Spleen (tissue), 11 donors: ENCODE data around the gene TK1. TPM values are rescaled to one million over a fixed set of nuclear protein-coding genes. Genes with fewer than 3 reads are reported as not detected.

Experiments used
- DNase-seq: peaks from one replicate; pipeline ENCODE4 v3.0.0-alpha.2; 2020
- H3K27ac ChIP-seq, 8 donors: fragments of 200-600 bp; sonication (generic) in 7 of 8; 1 replicate in 4 of 8; 2 replicates in 4 of 8; pipeline versions ENCODE4 v1.5.0 to v1.8.0; 2016 to 2021; ENCODE audit warnings: inconsistent platforms in 4 of 8, mild to moderate bottlenecking in 4 of 8, moderate library complexity in 1 of 8
- H3K27me3 ChIP-seq, 7 donors: fragments of 200-600 bp; sonication (generic) in 6 of 7; replicated peaks in 1 of 7; 1 replicate in 4 of 7; 2 replicates in 3 of 7; pipeline versions ENCODE4 v1.5.0 to v1.8.0; 2016 to 2021; ENCODE audit warnings: inconsistent platforms in 3 of 7, mild to moderate bottlenecking in 1 of 7
- H3K36me3 ChIP-seq, 6 donors: fragments of 200-600 bp; sonication (generic) in 5 of 6; 1 replicate in 4 of 6; 2 replicates in 2 of 6; pipeline versions ENCODE4 v1.5.0 to v1.8.0; 2016 to 2021; ENCODE audit warnings: inconsistent platforms in 2 of 6
- H3K4me1 ChIP-seq, 6 donors: fragments of 200-600 bp; sonication (generic) in 5 of 6; 1 replicate in 3 of 6; 2 replicates in 3 of 6; pipeline versions ENCODE4 v1.5.0 to v1.8.0; 2016 to 2021; ENCODE audit warnings: inconsistent platforms in 3 of 6
- H3K4me3 ChIP-seq, 8 donors: fragments of 200-600 bp; sonication (generic) in 7 of 8; 1 replicate in 4 of 8; 2 replicates in 4 of 8; pipeline versions ENCODE4 v1.5.0 to v1.8.0; 2016 to 2021; ENCODE audit warnings: inconsistent platforms in 4 of 8, mild to moderate bottlenecking in 4 of 8, moderate library complexity in 2 of 8
- H3K9me3 ChIP-seq, 8 donors: fragments of 200-600 bp; sonication (generic) in 7 of 8; 1 replicate in 4 of 8; 2 replicates in 4 of 8; pipeline versions ENCODE4 v1.5.0 to v1.8.0; 2016 to 2021; ENCODE audit warnings: inconsistent platforms in 4 of 8
- POLR2A ChIP-seq, 3 donors: fragments of 450-650 bp; IDR thresholded peaks; one replicate each; pipeline ENCODE4 v1.5.1; 2017; ENCODE audit warnings: antibody characterized with exemption in 3 of 3, mild to moderate bottlenecking in 1 of 3
- POLR2AphosphoS5 ChIP-seq, 3 donors: sonication (generic); formaldehyde crosslinking; IDR thresholded peaks; one replicate each; pipeline ENCODE4 v1.5.1; 2017; ENCODE audit warnings: antibody characterized with exemption in 3 of 3
- WGBS, 5 donors: extraction: QIAGEN DNeasy Blood & Tissue Kit in 3 of 5; methylation state at CpG; one replicate each; pipeline versions ENCODE4 v1.1.5 to v1.1.7; 2013 to 2018; 5-methylcytosine and 5-hydroxymethylcytosine counted together
- intact Hi-C: fragments of 100-400 bp; cut with DNase I; formaldehyde crosslinking; loops from one replicate; pipeline ENCODE4 v1.15.0; 2023; ENCODE audit warnings: low total_unique reads
- polyA plus RNA-seq, 3 donors: library from polyadenylated mRNA; stranded (reverse); fragments of 200-250 nt; gene quantifications; one replicate each; pipeline ENCODE4 v1.2.1, GENCODE V29; 2013
- total RNA-seq, 7 donors: library from RNA; depleted of rRNA in 3 of 7; stranded (reverse); fragments of >200 nt in 3 of 7; fragmentation: NEBNext Ultra II Directional in 4 of 7; extraction: Animal tissue kit (Norgen Biotek cat#: 25700) in 4 of 7; gene quantifications; one replicate each; pipeline versions ENCODE4 v1.1.0 to v1.2.1, GENCODE V29; 2016 to 2021
- TF ChIP-seq, protein P1 (sequence below), 11 experiments: fragments of 200-600 bp in 7 of 11; fragments of 450-650 bp in 4 of 11; sonication (generic) in 4 of 11; IDR thresholded peaks in 8 of 11; conservative IDR thresholded peaks in 3 of 11; 1 replicate in 7 of 11; 2 replicates in 4 of 11; pipeline versions ENCODE4 v1.4.0 to v1.8.0; 2016 to 2021; ENCODE audit warnings: antibody characterized with exemption in 11 of 11, inconsistent platforms in 4 of 11, mild to moderate bottlenecking in 1 of 11
- donor health status: healthy with polysubstance abuse.
- donor health status: DM: no; HTN: no; CAD: no; lungs with moderate emphysema.
- donor health status: DM: no; HTN: no; CAD: no.
- donor health status: Bipolar disorder and iron deficiency.
- donor health status: healthy.
- donor health status: DM: no; HTN: no; CAD: no.
- donor health status: DM: yes; HTN: yes; CAD: no.

Gene TK1
- total and polyA plus RNA-seq, 10 donors: 3.7 to 20.4 (median 10.7) TPM

DNA sequence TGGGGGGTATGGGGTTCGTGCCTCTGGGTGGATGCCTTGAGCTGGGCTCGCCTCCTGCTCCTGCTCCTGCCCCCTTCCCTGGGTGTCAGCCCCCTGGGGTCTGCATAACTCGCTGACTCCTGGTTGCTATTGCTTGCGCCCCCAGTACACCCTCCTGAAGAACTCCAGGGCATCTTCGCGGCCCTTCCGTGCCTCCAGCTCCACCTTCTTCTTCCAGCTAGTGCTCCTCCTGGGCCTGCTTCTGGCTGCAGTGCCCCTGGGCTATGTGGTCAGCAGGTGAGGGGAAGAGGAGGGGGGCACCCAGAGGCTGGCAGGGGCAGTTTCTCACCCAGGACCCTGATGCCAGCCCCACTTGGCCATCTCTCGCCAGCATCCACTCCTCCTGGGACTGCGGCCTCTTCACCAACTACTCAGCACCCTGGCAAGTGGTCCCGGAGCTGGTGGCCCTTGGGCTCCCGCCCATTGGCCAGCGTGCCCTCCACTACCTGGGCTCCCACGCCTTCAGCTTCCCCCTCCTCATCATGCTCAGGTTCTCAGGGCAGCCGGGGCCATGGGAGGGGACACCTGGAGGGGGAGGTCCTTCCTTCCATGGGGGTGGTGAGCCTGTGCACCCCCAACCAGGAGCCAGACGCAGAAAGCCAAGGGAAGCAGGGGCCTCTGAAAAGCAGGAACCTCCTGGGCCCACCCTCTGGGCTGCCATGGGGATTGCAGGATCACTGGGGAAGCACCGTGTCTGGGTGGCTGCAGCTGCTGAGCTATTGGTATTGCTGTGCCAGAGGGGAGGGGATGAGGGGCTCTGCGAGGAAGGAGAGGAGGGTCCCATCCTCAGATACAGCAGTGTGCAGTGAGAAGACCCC lies 48.4 kb downstream of the TK1 start:
- Histone ChIP-seq H3K36me3 (peaks cover 2 to 76% (median 42%) of the 10 kb centered on the region in 6 donors), H3K4me1 (peaks cover 42 to 100% (median 81%) of the 10 kb centered on the region in 6 donors), H3K4me3 (no peak overlapping the region), H3K9me3 (no peaks in the 10 kb centered on the region), H3K27ac (peak overlapping the region in 7 of 8 donors; percentile 21 to 97 (median 76)), H3K27me3 (no peaks in the 10 kb centered on the region)
- TF ChIP-seq POLR2A (IDR thresholded peaks at IDR 0.05): no peak
- TF ChIP-seq, protein P1, sequence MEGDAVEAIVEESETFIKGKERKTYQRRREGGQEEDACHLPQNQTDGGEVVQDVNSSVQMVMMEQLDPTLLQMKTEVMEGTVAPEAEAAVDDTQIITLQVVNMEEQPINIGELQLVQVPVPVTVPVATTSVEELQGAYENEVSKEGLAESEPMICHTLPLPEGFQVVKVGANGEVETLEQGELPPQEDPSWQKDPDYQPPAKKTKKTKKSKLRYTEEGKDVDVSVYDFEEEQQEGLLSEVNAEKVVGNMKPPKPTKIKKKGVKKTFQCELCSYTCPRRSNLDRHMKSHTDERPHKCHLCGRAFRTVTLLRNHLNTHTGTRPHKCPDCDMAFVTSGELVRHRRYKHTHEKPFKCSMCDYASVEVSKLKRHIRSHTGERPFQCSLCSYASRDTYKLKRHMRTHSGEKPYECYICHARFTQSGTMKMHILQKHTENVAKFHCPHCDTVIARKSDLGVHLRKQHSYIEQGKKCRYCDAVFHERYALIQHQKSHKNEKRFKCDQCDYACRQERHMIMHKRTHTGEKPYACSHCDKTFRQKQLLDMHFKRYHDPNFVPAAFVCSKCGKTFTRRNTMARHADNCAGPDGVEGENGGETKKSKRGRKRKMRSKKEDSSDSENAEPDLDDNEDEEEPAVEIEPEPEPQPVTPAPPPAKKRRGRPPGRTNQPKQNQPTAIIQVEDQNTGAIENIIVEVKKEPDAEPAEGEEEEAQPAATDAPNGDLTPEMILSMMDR (IDR thresholded peaks at IDR 0.05 in 8 of 11, conservative IDR thresholded peaks at IDR 0.05 in 3 of 11): no peak
- TF ChIP-seq POLR2AphosphoS5 (IDR thresholded peaks at IDR 0.05): peak in 2 of 3 donors; percentile 3 to 52
- peak; percentile 81 for DNase-seq
- 75 to 88% (median 88%) methylated on average over 16 to 17 of the region's 17 CpGs for WGBS, 5 donors
- intact Hi-C loops: no loop called here

DNA sequence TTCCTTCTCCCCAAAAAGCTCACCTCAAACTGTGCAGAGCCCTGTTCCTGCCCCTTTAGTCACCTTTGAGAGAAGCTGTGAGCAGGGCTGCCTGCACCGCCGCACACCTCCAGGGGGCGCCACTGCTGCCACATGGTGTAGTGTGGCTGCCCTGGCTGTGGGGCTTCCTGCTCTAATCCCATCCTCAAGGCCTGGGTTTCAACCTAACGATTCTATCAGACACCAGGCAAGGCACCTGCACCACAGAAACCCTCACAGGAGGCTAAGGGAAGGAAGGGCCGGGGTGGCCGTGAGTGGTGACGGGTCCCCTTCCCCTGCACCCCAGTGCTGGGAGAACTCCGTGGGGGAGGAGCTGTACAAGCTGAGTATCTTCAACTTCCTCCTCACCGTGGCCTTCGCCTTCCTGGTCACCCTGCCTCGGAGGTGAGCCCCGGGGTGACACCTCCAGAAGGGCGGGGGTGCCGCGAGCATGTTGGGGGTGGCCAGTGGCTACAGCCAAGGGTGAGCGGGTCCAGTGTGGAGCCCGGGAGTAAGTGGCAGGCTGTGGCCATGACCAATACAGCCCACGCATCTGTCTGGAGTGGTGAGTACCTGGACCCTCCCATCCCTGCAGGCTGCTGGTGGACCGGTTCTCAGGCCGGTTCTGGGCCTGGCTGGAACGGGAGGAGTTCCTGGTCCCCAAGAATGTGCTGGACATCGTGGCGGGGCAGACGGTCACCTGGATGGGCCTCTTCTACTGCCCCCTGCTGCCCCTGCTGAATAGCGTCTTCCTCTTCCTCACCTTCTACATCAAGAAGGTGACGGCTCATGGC lies 49.3 kb downstream of the TK1 start:
- H3K36me3 ChIP-seq: peaks cover 2 to 82% (median 44%) of the 10 kb centered on the region in 6 donors
- peak overlapping the region in 1 of 8 donors; percentile 35 for H3K4me3 ChIP-seq
- H3K27me3 ChIP-seq: no peaks in the 10 kb centered on the region
- peak; percentile 92 for DNase-seq
- no peak for TF ChIP-seq POLR2A (IDR thresholded peaks at IDR 0.05)
- peak in 2 of 3 donors; percentile 65 to 82 for TF ChIP-seq POLR2AphosphoS5 (IDR thresholded peaks at IDR 0.05)
- TF ChIP-seq, protein P1 (IDR thresholded peaks at IDR 0.05 in 8 of 11, conservative IDR thresholded peaks at IDR 0.05 in 3 of 11): peak in 9 of 11 experiments; percentile 25 to 55 (median 41)
- WGBS, 5 donors: 32 to 42% (median 36%) methylated on average over 11 to 26 of the region's 26 CpGs
- H3K9me3 ChIP-seq: no peaks in the 10 kb centered on the region
- intact Hi-C loops: no loop called here
- H3K27ac ChIP-seq: peak overlapping the region; percentile 42 to 97 (median 75)
- peaks cover 50 to 100% (median 85%) of the 10 kb centered on the region in 6 donors for H3K4me1 ChIP-seq

DNA sequence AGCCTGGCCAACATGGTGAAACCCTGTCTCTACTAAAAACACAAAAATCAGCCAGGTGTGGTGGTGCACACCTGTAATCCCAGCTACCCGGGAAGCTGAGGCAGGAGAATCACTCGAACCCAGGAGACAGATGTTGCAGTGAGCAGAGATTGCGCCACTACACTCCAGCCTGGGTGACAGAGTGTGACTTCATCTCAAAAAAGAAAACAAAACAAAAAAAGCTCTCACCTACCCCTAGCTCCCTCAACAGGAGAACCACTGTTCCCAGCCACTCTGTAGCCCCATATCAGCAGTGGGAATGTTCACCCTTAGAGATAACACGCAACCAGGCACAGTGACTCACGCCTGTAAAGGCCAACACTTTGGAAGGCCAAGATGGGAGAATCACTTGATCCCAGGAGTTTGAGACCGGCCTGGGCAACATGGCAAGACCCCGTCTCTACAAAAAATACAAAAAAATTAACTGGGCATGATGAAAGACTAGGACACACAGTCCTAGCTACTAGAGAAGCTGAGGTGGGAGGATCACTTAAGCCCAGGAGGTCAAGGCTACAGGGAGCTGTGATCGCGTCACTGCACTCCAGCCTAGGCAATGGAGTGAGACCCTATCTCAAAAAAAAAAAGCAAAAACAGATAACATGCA lies 50.9 kb downstream of the TK1 start:
- Histone ChIP-seq H3K27me3 (no peaks in the 10 kb centered on the region), H3K4me3 (no peak overlapping the region), H3K36me3 (peaks cover 2 to 69% (median 33%) of the 10 kb centered on the region in 6 donors), H3K27ac (peak overlapping the region in 3 of 8 donors; percentile 76 to 97 (median 93)), H3K9me3 (no peaks in the 10 kb centered on the region), H3K4me1 (peaks cover 43 to 100% (median 84%) of the 10 kb centered on the region in 6 donors)
- intact Hi-C loops: no loop called here
- DNase-seq: no peak
- 86 to 92% (median 88%) methylated on average over 9 of the region's 9 CpGs for WGBS, 5 donors
- TF ChIP-seq POLR2A (IDR thresholded peaks at IDR 0.05) (no peak), POLR2AphosphoS5 (IDR thresholded peaks at IDR 0.05) (no peak)
- TF ChIP-seq, protein P1 (IDR thresholded peaks at IDR 0.05 in 8 of 11, conservative IDR thresholded peaks at IDR 0.05 in 3 of 11): no peak
